GM18498 (cell line): ENCODE data around the gene PACSIN2.
"Not testable (repeated sequence)": the region's sequence is repeated elsewhere in the genome, so short reads cannot be mapped to it uniquely, and the experiment has no call there.

Experiments used
- ATAC-seq: cut with Tn5 transposase; IDR thresholded peaks from one replicate; pipeline ENCODE4 v1.9.1; 2021; ENCODE audit warnings: mild to moderate bottlenecking, moderate library complexity; ENCODE audit not compliant: unreplicated experiment

The PACSIN2 gene

GRCh38 chr22:42992886-42993479, 22.0 kb downstream of the PACSIN2 start:
- no peak for ATAC-seq

- ATAC-seq, result no peak
Measured at GRCh38 chr22:42992092-42992491, 22.9 kb downstream of the PACSIN2 start.

DNA sequence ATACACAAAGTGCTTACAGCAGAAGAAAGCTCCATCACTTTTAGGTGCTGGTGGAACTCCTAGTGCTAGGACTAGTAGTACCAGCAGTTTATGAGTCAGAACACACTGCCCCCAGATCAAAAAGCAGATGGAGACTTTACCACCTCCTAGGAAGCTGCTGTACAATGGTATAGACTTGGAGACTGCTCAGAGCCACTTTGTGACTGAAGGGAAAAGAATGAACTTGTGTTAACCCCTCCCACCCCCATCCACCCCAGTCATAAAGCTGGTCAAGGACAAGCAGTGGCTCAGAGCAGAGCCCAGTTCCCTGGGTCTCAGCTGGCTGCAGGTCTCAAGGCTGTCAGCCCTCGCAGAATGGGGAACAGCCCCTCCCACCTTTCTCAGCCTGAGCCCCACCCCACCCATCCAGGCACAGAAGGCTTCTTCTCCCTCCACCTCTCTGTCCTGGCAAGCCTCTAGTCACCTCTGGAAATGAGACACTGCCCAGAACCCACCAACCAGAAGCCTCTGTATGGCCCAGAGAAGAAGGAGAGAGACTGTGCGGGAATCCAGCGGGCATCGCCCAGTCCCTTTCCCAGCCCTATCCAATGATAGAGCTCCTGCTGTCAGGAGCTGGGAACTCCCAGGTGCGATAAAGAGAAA, 23.8 kb downstream of the PACSIN2 start:
- no peak for ATAC-seq

- no peak for ATAC-seq
Measured at GRCh38 chr22:42990131-42990838, 24.7 kb downstream of the PACSIN2 start.

- no peak for ATAC-seq
Measured at GRCh38 chr22:42986115-42986514, 28.8 kb downstream of the PACSIN2 start.

DNA sequence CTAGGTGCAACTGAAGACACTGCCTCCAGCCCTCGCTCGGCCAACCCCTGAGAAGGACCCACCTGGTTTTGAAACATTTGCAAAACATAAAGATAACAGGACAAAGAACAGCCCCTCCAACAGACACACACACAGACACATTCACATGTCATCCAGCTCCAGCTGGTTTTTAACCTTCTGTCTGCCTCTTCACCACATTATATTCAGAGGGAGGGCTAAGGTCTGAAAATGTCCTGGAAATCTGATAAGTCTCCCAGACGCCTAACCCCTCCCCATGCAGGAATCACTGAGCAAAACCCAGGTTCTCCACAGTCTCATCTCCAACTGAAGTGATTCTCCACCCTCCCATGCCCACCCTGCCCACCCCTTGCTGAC, 29.4 kb downstream of the PACSIN2 start:
- ATAC-seq, result no peak

DNA sequence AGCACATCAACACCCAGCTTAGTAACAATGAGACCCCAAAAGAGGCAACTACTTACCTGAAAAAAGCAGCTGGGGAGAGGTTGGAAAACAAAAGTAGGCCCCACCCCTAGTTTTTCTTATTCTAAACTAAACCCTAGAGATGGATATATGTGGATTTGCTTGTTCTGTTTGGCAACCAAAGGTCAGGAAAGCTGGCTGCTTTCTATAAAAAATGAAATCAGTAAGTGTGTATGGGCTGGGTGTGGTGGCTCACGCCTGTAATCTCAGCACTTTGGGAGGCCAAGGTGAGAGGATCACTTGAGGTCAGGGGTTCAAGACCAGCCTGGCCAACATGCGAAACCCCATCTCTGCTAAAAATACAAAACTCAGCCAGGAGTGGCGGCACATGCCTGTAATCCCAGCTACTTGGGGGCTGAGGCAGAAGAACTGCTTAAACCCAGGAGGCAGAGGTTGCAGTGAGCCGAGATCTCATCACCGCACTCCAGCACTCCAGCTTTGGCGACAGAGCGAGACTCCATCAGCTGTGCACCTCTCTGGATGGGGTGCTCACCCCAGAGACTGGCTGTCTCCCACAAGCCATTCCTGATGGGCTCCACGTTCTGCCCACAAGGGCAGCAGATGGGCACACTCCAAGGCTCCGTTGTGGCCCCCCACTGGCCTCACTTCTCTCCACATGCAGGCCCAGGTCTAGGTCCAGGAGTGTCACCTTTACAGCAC, 30.0 kb downstream of the PACSIN2 start:
- ATAC-seq, result no peak

DNA sequence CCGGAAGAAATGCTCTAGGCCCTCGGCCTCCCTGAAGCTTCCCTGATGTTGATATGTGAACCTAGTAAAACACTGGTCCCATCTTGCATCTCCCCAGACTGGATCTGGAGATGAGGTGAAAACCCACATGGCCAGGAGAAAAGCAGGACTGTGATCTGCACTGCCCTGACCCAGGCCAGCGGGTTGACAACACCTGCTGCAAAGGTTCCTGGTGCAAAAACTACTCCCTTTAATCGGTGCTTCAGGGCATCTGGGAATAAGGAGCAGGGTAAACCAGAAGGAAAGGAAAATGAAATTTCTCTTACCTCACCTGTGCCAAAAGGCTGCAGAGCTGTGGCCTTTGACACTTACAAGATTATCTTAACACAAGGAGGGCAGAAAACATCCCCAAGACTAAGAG, 30.6 kb downstream of the PACSIN2 start:
- ATAC-seq, result no peak

DNA sequence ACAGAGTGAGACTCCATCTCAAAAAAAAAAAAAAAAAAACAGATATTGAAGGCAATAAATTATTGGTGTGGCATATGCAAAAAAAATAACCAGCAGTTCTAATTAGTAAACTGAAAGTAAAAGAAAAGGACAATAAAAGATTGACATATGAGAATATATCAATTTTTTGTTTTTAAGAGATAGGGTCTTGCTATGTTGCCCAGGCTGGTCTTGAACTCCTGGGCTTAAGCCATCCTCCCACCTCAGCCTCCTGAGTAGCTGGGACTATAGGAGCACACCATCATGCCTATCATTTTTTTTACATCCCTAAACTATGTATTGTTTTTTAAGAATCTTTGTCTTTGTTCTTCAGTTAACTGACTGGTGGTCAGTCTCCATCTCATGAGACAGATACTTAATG, 31.5 kb downstream of the PACSIN2 start:
- ATAC-seq, result no peak

DNA sequence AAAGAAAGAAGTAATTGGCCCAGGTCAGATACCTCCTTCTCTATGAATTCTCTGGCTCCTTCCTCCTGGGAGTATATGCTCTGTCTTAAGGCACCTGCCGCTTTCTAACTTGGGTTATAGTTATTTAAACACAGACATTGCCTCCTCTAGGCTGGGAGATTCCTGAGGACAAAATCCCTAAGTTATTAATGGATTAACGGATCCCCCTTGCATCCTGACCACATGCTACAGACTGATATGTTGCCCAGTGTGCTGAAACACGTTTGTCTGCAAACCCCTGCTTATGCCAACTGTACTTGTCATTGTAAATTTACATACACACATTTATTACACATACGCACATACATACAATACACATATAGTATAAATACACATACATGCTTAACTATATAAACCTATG, 35.3 kb downstream of the PACSIN2 start:
- no peak for ATAC-seq

- no peak for ATAC-seq
Measured at GRCh38 chr22:42978453-42979103, 36.4 kb downstream of the PACSIN2 start.

DNA sequence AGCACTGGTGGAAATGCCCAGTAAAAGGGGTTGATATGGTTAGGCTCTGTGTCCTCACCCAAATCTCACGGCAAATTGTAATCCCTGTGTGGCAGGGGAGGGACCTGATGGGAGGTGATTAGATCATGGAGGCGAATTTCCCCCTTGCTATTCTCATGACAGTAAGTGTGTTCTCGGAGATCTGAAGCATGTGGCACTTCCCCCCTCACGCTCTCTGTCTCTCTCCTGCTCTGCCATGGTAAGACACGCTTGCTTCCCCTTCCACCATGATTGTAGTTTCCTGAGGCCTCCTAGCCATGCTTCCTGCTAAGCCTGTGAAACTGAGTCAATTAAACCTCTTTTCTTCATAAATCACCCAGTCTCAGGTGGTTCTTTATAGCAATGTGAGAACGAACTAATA, 37.4 kb downstream of the PACSIN2 start:
- ATAC-seq, result no peak

DNA sequence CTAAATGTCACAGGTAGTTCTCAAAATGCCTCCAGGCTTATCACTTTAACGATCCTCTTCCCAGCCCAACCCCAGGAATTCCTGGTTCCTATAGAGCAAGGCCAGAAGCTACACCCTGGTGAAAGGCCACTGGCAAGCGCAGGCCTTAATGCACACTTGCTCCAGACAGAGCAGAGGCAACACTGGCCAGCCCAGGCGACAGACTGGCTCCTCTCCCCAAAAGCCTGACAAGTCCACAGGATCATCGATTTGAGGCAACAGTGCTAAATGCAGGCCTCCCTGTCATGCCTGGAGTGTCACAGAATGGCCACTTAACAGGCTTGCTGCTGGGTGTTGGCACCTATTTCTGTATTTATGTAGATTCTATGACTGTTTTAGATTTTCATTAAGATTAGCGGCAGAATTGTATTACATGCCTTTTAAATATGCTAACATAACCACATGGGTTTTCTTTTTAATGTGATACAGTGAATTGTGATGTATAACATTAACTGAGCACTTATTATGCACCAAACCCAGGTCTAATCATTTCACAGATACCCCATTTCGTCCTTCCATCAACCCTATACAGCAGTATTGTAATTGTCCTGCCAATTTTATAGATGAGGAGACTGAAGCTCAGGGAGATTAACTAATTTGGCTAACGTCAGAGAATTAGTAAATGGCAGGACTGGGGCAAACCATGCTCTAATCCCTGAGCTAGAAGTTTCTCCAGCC, 38.6 kb downstream of the PACSIN2 start:
- ATAC-seq, result no peak

GRCh38 chr22:42974223-42974622, 40.7 kb downstream of the PACSIN2 start:
- ATAC-seq, result no peak

DNA sequence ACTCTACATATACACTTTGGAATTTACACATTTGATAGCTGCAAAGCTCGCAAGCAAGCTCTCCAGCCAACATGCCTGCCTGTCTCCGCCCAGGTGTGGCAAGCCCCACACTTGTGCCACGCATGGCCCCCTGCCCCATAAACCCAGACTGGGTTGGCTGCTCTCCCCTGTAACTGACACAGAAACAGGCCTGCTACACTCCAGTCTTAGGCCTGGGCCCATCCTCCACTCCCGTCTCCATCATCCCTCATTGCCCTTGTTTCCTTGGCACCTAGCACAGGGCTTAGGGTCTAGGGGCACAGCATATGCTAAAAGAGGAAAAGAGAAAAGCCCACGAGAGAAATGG, 41.4 kb downstream of the PACSIN2 start:
- no peak for ATAC-seq

DNA sequence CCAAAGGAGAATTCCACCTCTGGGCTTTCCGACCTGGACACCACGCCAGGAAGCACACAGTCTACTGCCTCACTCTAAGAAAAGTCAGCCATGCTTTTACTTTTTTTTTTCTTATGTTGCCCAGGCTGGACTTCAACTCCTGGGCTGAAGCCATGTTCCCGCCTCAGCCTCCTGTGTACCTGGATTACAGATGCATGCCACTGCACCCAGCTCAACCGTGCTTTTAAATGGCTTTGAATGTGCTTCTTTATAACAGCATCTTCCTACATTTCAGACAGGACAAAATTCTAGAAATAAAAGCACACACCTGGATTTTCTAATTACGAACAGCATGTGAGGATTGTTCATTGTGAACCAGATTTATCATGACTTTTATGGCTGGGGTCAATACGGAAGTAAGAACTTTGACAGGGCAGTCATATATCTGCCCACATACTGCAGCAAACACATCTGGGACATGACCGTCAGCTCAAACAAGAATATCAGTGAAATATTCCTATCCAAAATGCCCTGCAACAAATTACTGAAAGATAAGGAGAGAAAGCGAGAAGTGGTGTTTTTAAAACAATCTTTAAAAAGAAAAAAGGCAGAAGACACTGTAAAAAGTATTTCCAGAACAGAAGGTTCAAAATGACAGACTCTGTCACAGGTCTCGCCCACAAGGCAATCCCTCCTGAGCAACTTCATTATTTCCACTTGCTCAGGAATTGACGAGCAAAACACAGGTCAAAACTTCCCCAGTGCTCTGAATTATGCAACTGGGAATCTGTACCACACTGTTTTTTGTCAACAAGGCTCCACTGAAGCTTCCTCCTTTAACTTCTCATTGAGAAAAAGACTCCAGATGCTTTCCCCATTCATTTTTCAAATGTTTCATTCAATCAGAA, 42.1 kb downstream of the PACSIN2 start:
- no peak for ATAC-seq

DNA sequence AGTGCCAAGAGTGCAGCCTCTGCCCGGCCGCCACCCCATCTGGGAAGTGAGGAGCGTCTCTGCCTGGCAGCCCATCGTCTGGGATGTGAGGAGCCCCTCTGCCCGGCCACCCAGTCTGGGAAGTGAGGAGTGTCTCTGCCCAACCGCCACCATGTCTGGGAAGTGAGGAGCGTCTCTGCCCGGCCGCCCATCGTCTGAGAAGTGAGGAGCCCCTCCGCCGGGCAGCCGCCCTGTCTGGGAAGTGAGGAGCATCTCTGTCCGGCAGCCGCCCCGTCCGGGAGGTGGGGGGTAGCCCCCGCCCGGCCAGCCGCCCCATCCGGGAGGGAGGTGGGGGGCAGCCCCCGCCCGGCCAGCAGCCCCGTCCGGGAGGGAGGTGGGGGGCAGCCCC, 43.5 kb downstream of the PACSIN2 start:
- not testable (repeated sequence) for ATAC-seq

DNA sequence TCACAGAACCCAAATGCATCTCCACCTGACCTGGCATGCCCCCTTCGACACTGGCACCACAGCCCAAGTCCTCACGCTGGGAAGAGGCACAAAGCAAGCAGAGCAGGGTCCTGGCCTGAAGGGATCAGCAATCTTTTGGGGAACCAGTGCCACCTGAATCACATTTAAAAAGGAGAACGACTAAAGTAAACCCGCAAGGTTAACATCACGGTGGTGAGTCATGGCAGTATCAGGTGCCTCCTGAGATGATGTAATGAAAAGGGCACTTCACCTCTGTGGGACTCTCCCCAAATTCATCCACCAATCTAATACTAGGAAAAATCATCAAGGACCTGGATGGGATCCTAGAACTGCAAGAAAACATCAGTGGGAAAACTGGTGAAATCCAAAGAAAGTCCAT, 44.9 kb downstream of the PACSIN2 start:
- ATAC-seq, result no peak

- ATAC-seq, result no peak
Measured at GRCh38 chr22:42969348-42969975, 45.5 kb downstream of the PACSIN2 start.
